ENCODE data around the gene LRP8.
"Not testable (repeated sequence)": the region's sequence is repeated elsewhere in the genome, so short reads cannot be mapped to it uniquely, and the experiment has no call there.

LRP8 gene

GRCh38 chr1:53284224-53285020 lies 43.4 kb downstream of the LRP8 start:
- no peak for DNase-seq (ENCODE audit: low read depth, low spot score)

GRCh38 chr1:53283156-53283555 lies 44.7 kb downstream of the LRP8 start:
- DNase-seq (ENCODE audit: low read depth, low spot score), result not testable (repeated sequence)

- DNase-seq (ENCODE audit: low read depth, low spot score), result no peak
Observed at GRCh38 chr1:53281133-53281532, 46.7 kb downstream of the LRP8 start.

GRCh38 chr1:53280496-53280895 lies 47.4 kb downstream of the LRP8 start:
- DNase-seq (ENCODE audit: low read depth, low spot score), result no peak

GRCh38 chr1:53279296-53280200 lies 48.3 kb downstream of the LRP8 start:
- no peak for DNase-seq (ENCODE audit: low read depth, low spot score)

- peak; percentile 67 for DNase-seq (ENCODE audit: low read depth, low spot score)
Observed at GRCh38 chr1:53278298-53278725, 49.6 kb downstream of the LRP8 start.

- no peak for DNase-seq (ENCODE audit: low read depth, low spot score)
Observed at GRCh38 chr1:53277326-53277725, 50.5 kb downstream of the LRP8 start.

- no peak for DNase-seq (ENCODE audit: low read depth, low spot score)
Observed at GRCh38 chr1:53276902-53277281, 51.0 kb downstream of the LRP8 start.

GRCh38 chr1:53276153-53276901 lies 51.5 kb downstream of the LRP8 start:
- no peak for DNase-seq (ENCODE audit: low read depth, low spot score)

GRCh38 chr1:53275566-53275965 lies 52.3 kb downstream of the LRP8 start:
- DNase-seq (ENCODE audit: low read depth, low spot score), result no peak

GRCh38 chr1:53274541-53275185 lies 53.2 kb downstream of the LRP8 start:
- no peak for DNase-seq (ENCODE audit: low read depth, low spot score)

GRCh38 chr1:53274026-53274425 lies 53.8 kb downstream of the LRP8 start:
- DNase-seq (ENCODE audit: low read depth, low spot score), result no peak

- no peak for DNase-seq (ENCODE audit: low read depth, low spot score)
Observed at GRCh38 chr1:53273526-53273925, 54.3 kb downstream of the LRP8 start.

- peak; percentile 26 for DNase-seq (ENCODE audit: low read depth, low spot score)
Observed at GRCh38 chr1:53272349-53272748, 55.5 kb downstream of the LRP8 start.

- DNase-seq (ENCODE audit: low read depth, low spot score), result no peak
Observed at GRCh38 chr1:53271446-53272090, 56.3 kb downstream of the LRP8 start.

- no peak for DNase-seq (ENCODE audit: low read depth, low spot score)
Observed at GRCh38 chr1:53270873-53271272, 57.0 kb downstream of the LRP8 start.

GRCh38 chr1:53270107-53270506 lies 57.8 kb downstream of the LRP8 start:
- no peak for DNase-seq (ENCODE audit: low read depth, low spot score)

GRCh38 chr1:53267761-53268160 lies 60.1 kb downstream of the LRP8 start:
- no peak for DNase-seq (ENCODE audit: low read depth, low spot score)

- DNase-seq (ENCODE audit: low read depth, low spot score), result peak; percentile 27
Observed at GRCh38 chr1:53266038-53266437, 61.8 kb downstream of the LRP8 start.

GRCh38 chr1:53265581-53265980 lies 62.3 kb downstream of the LRP8 start:
- no peak for DNase-seq (ENCODE audit: low read depth, low spot score)

GRCh38 chr1:53264048-53264447 lies 63.8 kb downstream of the LRP8 start:
- DNase-seq (ENCODE audit: low read depth, low spot score), result no peak
